Hindlimb muscle (tissue), 1 donor: Measurements from ENCODE around the gene TRPC6. TPM values are rescaled to one million over a fixed set of nuclear protein-coding genes. Genes with fewer than 3 reads are reported as not detected.
A peak's percentile ranks its signal among the peaks of the same experiment; 100 is the strongest.

Source experiments
- DNase-seq: peaks from one replicate; pipeline ENCODE4 v3.0.0-alpha.2; 2013
- polyA plus RNA-seq: library from polyadenylated mRNA; unstranded; fragments of 120-200 nt; gene quantifications from one replicate; pipeline ENCODE4 v1.2.1, GENCODE V29; 2013; ENCODE audit not compliant: insufficient read length

Gene TRPC6
- 13.3 TPM for polyA plus RNA-seq

- peak; percentile 47 for DNase-seq
Measured at GRCh38 chr11:101583251-101584128, at the start of gene TRPC6. TSS of gene TRPC6 (minus strand) at chr11:101584007. CDS start at chr11:101583503, 504 bp downstream.

GRCh38 chr11:101620026-101620425 is 36.2 kb upstream of the TRPC6 start:
- DNase-seq: no peak

- DNase-seq: no peak
Measured at GRCh38 chr11:101618709-101619108, 34.9 kb upstream of the TRPC6 start.

GRCh38 chr11:101617735-101618332 is 34.0 kb upstream of the TRPC6 start:
- DNase-seq: no peak

DNA sequence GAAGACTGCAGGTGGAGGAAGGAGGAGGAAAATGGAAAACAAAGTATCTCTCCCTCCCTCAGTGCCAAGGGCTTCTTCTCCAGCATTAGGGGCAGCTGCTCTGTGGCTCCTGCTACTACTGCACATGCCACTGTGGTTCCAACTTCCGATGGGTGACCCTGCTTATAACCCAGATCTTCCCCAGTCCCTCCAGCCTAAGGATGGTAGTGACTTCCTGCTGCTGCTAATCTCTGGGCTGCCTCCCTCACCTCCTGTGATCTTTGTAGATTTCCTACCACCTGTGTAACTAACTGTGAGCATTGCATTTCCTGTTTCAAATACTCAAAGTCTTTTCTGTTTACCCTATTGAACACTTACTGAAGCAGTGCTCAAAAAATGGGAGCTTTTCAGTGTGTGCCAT is 28.7 kb upstream of the TRPC6 start:
- no peak for DNase-seq

GRCh38 chr11:101600924-101601323 is 17.1 kb upstream of the TRPC6 start:
- no peak for DNase-seq

GRCh38 chr11:101586965-101587364 is 3.2 kb upstream of the TRPC6 start:
- DNase-seq: no peak

- DNase-seq: no peak
Measured at GRCh38 chr11:101584655-101585054, 848 bp upstream of the TRPC6 start.

GRCh38 chr11:101584129-101584515 is 315 bp upstream of the TRPC6 start:
- DNase-seq: no peak

- no peak for DNase-seq
Measured at GRCh38 chr11:101582989-101583250, 887 bp downstream of the TRPC6 start.

DNA sequence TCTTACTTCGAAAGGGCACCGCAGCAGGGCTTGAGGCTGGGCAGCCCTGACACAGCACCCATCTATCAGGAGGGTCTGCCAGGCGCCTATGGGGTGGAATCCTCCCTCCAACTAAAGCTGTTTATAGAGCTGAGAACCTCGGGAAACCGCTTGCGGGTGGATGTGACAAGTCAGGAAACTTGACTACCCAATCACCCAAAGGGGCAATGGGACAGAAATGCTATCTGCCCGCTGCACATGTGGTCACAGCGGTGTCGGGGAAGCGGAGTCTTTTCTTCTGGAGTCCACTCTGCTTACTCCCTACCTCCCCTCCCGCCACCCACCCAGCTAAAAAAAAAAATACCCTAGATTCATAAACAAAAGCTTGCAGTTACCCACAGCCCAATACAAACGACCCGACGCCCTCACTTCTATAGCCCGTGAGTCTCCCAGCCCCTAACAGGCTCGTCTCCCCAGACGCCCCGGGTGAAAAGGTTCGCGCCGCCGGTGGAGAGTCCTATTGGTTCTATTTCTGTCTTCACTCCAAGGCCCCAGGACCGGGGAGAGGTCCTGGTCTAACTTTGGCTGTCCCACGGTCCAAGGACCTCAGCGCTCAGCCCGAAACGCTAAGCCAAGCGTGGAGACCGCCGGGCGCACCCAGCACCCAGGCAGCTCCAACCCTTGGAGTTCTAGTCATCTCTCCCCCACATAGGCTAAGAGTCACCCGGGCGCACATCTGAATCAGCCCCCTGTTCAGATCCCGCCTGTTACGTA is 1.4 kb downstream of the TRPC6 start:
- DNase-seq: no peak

GRCh38 chr11:101577461-101577860 is 6.3 kb downstream of the TRPC6 start:
- DNase-seq: no peak

GRCh38 chr11:101576456-101576855 is 7.4 kb downstream of the TRPC6 start:
- DNase-seq: no peak

GRCh38 chr11:101574886-101575285 is 8.9 kb downstream of the TRPC6 start:
- DNase-seq: no peak

- DNase-seq: no peak
Measured at GRCh38 chr11:101567071-101567470, 16.7 kb downstream of the TRPC6 start.

DNA sequence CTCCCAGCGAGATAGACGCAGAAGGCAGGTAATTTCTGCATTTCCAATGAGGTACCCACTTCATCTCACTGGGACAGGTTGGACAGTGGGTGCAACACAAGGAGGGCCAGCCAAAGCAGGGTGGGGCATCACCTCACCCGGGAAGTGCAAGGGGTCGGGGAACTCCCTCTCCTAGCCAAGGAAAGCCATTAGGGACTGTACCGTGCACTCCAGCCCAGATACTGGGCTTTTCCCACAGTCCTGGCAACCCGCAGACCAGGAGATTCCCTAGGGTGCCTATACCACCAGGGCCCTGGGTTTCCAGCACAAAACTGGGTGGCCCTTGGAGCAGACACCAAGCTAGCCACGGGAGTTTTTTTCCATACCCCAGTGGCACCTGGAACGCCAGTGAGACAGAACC is 17.2 kb downstream of the TRPC6 start:
- no peak for DNase-seq

DNA sequence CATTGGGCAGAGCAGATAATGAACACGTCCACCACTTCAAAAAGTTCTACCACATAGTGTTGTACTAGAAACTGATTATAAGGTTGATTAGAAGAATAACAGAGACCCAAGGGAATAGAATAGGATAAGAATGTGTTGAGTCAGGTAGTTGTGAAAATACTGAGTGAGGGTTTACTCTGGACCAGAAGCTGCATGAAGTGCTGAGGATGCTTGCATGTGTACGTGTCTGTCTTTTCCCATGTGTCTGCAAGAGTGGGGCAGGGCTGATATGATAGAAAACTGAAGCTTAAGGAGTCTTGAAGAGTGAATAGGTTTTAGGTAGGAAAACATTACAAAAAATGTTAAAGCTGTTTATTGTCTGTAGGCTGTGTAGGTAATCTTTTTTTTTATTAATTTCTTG is 20.6 kb downstream of the TRPC6 start:
- no peak for DNase-seq

DNA sequence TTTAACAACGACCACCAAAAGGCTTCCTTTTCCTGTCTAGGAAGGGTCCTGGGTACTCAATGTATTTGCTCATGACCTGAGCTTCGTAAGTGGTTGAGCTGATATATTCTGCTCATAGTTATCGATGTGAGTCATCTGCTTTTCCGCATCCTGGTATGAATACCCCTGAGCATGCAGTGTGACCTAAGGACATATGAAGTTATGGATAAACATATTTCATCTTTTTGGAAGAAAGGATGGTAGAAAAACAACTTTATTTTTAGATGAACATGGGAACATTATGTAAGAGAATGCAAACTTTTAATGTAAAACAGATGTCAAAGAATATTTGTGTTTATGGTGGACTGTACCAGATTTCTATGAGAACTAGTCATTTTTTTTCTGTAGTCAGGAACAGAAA is 28.4 kb downstream of the TRPC6 start:
- peak; percentile 17 for DNase-seq

DNA sequence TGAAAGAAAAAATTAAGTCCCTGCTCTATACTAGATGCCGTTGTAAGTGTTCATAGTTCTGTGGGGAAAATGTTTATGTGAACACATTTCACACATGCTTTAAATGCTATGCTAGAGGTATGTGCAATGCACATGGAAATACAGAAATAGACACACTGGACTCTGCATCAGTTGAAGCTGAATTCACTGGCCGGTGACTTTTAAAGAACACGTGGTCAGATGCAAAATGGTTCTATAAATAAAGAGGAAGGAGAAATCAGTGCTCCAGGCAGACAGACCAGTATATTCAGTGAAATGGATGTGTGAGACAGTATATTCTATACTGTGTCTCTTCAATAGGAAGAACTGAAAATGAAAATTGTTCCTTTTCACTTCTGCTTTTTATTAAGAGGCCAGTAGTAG is 29.9 kb downstream of the TRPC6 start:
- DNase-seq: no peak

DNA sequence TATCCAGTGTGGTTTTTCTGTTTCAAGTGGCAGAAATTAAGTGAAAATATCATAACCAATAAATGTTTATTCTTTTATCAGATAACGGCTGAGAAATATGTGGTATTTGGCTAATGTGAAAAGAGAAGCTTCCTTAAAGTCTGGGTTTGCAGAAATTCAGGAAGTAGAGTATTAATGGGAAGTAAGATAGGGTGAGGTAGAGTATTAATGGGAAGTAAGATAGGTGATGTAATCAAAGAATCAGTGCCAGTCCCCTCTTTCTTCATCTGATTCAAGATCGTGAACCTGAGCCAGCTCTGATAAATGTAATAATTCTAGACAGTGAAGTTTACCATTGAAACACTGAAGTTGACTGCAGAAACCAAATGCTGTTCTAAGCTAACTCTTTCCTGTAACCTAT is 30.9 kb downstream of the TRPC6 start:
- no peak for DNase-seq

GRCh38 chr11:101528541-101528940 is 55.3 kb downstream of the TRPC6 start:
- no peak for DNase-seq

DNA sequence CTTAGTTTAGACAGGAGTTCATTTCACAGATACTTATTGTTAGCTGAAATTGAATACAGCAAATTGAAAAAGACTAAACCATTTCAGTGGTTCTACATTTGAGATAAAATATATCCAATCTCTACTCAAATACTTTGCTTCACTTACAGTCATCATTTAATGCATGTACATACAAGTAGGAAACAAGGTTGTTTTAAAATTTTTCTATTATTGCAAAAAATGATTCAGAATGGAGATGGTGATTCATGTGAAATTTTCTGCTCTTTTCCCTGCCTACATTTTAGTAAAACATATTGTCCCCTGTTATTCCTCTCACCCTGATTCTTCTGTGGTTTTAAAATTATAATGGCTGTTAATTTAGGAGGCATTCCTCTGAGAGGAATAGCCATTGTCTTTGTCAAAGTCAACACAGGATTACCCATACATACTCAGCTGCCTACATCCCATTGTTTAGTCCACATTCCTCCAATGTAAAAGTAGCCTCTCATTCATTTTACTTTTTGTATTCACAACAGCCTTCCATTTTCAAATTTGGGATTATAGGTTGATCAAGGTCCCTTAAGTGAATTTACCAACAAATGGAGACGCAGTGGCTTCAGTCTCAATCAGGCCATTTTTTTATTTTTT is 60.1 kb downstream of the TRPC6 start:
- DNase-seq: no peak

DNA sequence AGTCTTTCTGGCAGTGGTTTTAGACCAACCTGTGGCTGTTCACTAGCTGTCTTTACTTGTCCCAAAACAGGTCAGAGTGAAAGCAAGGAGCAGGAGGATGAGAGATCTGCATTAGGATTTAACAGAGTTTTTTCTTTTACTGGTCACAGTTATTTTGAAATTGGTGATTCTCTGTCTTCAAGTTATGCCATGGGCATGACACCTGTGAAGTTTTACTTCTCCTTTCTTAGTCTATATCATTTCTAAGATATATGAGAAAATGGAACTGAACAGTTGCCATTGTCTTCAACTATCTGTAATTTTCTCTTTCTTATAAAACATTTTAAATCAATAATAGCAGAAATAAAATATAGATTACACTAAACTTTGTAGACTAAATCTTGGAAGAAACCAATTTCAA is 60.6 kb downstream of the TRPC6 start:
- no peak for DNase-seq
